WTC11 (cell line): ENCODE data around the gene WBP4.

Source experiments
- ATF1 ChIP-seq: sonication (generic); formaldehyde crosslinking; IDR thresholded peaks from 2 replicates; pipeline ENCODE4 v1.8.1; 2023; ENCODE audit warnings: mild to moderate bottlenecking, moderate library complexity, missing genetic modification reagents
- ATF6 ChIP-seq: sonication (generic); formaldehyde crosslinking; IDR thresholded peaks from 2 replicates; pipeline ENCODE4 v1.8.1; 2023; ENCODE audit warnings: mild to moderate bottlenecking, missing genetic modification reagents
- CREB1 ChIP-seq: sonication (generic); formaldehyde crosslinking; IDR thresholded peaks from 2 replicates; pipeline ENCODE4 v1.8.0; 2023; ENCODE audit warnings: mild to moderate bottlenecking, missing genetic modification reagents
- CTCF ChIP-seq: fragments of 200-600 bp; IDR thresholded peaks from 2 replicates; pipeline ENCODE4 v1.8.0; 2022; ENCODE audit warnings: antibody characterized with exemption
- EMX1 ChIP-seq: fragments of 250-450 bp; sonication (Bioruptor Pico); IDR thresholded peaks from 2 replicates; pipeline ENCODE4 v1.8.0; 2021; ENCODE audit warnings: mild to moderate bottlenecking
- FOXP4 ChIP-seq: sonication (generic); formaldehyde crosslinking; IDR thresholded peaks from 2 replicates; pipeline ENCODE4 v1.8.0; 2022; ENCODE audit warnings: mild to moderate bottlenecking, missing genetic modification reagents
- JAZF1 ChIP-seq: fragments of 250-450 bp; sonication (Bioruptor Pico); IDR thresholded peaks from 2 replicates; pipeline ENCODE4 v1.9.0; 2021; ENCODE audit warnings: moderate library complexity, mild to moderate bottlenecking, inconsistent platforms
- OVOL2 ChIP-seq: fragments of 250-450 bp; sonication (Bioruptor Pico); IDR thresholded peaks from 2 replicates; pipeline ENCODE4 v1.9.0; 2021; ENCODE audit warnings: mild to moderate bottlenecking, borderline replicate concordance
- TP53 ChIP-seq: sonication (generic); formaldehyde crosslinking; IDR thresholded peaks from 2 replicates; pipeline ENCODE4 v1.8.1; 2023; ENCODE audit warnings: mild to moderate bottlenecking, missing genetic modification reagents
- ZNF232 ChIP-seq: sonication (generic); formaldehyde crosslinking; IDR thresholded peaks from 2 replicates; pipeline ENCODE4 v1.8.0; 2022; ENCODE audit warnings: mild to moderate bottlenecking, missing genetic modification reagents
- ZNF416 ChIP-seq: fragments of 250-450 bp; sonication (Bioruptor Pico); IDR thresholded peaks from 2 replicates; pipeline ENCODE4 v1.9.0; 2021; ENCODE audit warnings: mild to moderate bottlenecking, inconsistent platforms
- TF ChIP-seq, protein P1 (sequence below): sonication (generic); formaldehyde crosslinking; IDR thresholded peaks from 2 replicates; pipeline ENCODE4 v1.8.1; 2023; ENCODE audit warnings: mild to moderate bottlenecking, missing genetic modification reagents, moderate library complexity
- TF ChIP-seq, protein P2 (sequence below): sonication (generic); formaldehyde crosslinking; conservative IDR thresholded peaks from 2 replicates; pipeline ENCODE4 v1.8.1; 2023; ENCODE audit warnings: mild to moderate bottlenecking, low read depth, missing genetic modification reagents, moderate library complexity

DNA sequence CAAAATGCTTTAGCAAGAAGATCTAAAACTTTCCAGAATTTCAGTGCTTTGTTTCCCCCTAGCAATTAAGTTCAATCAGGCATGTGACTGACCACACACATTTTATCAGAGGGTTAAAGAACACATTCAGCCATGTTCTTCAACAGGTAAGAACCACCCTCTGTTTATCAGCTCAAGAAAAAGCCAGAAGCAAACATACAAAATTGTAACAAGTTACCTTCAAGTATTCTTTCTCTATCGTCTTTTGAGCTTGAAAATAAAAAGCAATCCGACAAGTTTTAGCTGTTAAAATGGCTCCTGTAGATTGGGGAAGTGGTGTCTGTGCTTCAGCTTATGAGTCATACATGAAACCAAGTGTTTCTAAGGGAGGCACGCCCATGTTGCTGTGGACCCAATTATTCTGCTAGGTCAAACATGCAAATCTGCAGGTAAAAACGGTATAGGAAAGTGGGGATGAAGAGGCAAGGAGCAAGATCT, 42.3 kb upstream of the WBP4 start, which contains the start of gene ELF1:
- TF ChIP-seq CTCF (no peak), FOXP4 (CRISPR knock-in tag) (no peak), TP53 (no peak), OVOL2 (no peak), ATF1 (CRISPR knock-in tag) (no peak), EMX1 (CRISPR knock-in tag) (no peak), ATF6 (CRISPR knock-in tag) (no peak), JAZF1 (no peak), ZNF416 (CRISPR knock-in tag) (no peak), ZNF232 (no peak), CREB1 (CRISPR knock-in tag) (no peak)
- TF ChIP-seq, protein P1, sequence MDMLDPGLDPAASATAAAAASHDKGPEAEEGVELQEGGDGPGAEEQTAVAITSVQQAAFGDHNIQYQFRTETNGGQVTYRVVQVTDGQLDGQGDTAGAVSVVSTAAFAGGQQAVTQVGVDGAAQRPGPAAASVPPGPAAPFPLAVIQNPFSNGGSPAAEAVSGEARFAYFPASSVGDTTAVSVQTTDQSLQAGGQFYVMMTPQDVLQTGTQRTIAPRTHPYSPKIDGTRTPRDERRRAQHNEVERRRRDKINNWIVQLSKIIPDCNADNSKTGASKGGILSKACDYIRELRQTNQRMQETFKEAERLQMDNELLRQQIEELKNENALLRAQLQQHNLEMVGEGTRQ (CRISPR knock-in tag), result no peak
- TF ChIP-seq, protein P2, sequence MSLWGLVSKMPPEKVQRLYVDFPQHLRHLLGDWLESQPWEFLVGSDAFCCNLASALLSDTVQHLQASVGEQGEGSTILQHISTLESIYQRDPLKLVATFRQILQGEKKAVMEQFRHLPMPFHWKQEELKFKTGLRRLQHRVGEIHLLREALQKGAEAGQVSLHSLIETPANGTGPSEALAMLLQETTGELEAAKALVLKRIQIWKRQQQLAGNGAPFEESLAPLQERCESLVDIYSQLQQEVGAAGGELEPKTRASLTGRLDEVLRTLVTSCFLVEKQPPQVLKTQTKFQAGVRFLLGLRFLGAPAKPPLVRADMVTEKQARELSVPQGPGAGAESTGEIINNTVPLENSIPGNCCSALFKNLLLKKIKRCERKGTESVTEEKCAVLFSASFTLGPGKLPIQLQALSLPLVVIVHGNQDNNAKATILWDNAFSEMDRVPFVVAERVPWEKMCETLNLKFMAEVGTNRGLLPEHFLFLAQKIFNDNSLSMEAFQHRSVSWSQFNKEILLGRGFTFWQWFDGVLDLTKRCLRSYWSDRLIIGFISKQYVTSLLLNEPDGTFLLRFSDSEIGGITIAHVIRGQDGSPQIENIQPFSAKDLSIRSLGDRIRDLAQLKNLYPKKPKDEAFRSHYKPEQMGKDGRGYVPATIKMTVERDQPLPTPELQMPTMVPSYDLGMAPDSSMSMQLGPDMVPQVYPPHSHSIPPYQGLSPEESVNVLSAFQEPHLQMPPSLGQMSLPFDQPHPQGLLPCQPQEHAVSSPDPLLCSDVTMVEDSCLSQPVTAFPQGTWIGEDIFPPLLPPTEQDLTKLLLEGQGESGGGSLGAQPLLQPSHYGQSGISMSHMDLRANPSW (CRISPR knock-in tag), result no peak
